ENCODE data around the gene GPR37L1.
"Not testable (repeated sequence)": the region's sequence is repeated elsewhere in the genome, so short reads cannot be mapped to it uniquely, and the experiment has no call there.

The GPR37L1 gene

DNA sequence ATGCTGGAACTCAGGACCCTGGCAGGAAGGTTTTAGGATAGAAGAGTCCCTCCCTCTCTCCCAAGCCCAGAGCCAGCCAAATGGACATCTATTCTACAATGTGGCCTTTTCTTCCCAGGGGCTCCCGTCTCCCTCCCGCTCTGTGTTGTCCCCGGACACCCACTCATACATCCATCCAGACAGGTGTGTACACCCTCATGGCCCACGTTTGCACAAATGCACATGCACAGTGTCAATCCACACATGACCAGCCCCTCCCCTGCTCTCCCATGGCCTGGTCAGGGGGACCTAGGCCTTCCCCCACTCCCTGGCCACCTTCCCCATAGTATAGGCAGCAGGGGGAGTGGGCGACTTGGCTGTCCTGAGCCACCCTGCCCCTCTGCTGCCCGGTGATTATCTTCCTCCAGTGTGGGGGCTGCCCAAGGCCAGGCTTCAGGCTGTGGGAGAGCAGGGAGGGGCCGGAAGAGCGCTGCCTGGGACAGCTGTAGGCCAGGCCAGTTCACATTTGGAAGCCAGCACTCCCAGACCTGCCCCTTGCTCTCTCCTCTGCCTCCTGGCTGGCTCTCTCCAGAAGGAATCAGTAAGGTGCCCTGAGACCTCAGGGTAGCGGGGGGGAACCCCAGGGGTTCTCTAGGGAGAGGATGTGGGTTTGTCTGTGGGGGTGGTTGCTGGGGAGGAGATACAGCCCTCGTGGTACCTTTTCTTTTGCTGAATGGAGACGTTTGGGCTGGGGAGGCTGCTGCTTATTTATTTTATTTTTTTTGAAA lies 41.7 kb downstream of the GPR37L1 start:
- Histone ChIP-seq H3K4me1 (ENCODE audit: control insufficient read depth, insufficient read depth, low read length, unreplicated experiment) (no peaks in the 10 kb centered on the region), H3K36me3 (ENCODE audit: insufficient read depth, low read length) (no peaks in the 10 kb centered on the region), H3K27me3 (ENCODE audit: insufficient read depth, low read length) (no peaks in the 10 kb centered on the region), H3K27ac (ENCODE audit: low read depth, low read length) (no peak overlapping the region), H2AFZ (ENCODE audit: low read length, unreplicated experiment) (no peak overlapping the region), H3K79me2 (ENCODE audit: control insufficient read depth, insufficient read depth, low read length, unreplicated experiment) (no peaks in the 10 kb centered on the region), H3K4me3 (ENCODE audit: low read depth, low read length) (no peak overlapping the region)

DNA sequence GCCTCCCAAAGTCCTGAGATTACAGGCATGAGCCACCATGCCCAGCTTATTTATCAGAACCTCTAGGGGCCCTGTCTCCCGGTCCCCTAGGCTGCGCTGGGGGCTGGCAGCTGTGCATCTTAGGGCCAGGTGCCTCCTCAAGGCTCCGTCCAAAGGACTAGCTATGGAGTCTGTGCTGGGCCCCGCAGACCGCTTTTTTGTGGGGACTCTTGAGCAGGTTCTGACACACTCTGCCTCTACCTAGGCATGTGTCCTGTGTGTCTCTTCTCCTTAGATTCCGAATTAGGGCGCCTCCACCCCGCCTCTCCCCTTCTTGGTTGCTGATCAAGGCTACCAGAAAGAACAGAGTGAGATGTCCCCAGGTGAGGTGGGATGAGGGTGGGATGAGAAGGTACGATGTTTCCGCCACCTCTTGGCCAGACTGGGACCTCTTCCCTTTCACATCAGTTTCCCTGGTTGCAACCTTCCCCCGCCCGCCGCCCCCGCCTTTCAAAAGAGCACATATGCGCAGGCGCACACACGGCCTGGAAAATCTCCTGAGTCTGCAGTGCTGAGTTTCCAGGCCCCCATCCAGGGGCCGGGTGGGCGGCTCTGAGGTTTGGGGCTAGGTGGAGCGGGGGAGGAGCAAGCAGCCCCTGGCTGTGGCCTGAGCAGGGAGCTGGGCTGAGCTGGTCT lies 42.7 kb downstream of the GPR37L1 start:
- H3K4me3 ChIP-seq (ENCODE audit: low read depth, low read length) = no peak overlapping the region
- H3K79me2 ChIP-seq (ENCODE audit: control insufficient read depth, insufficient read depth, low read length, unreplicated experiment) = no peaks in the 10 kb centered on the region
- no peaks in the 10 kb centered on the region for H3K4me1 ChIP-seq (ENCODE audit: control insufficient read depth, insufficient read depth, low read length, unreplicated experiment)
- no peak overlapping the region for H2AFZ ChIP-seq (ENCODE audit: low read length, unreplicated experiment)
- H3K36me3 ChIP-seq (ENCODE audit: insufficient read depth, low read length) = no peaks in the 10 kb centered on the region
- H3K27me3 ChIP-seq (ENCODE audit: insufficient read depth, low read length) = no peaks in the 10 kb centered on the region
- no peak overlapping the region for H3K27ac ChIP-seq (ENCODE audit: low read depth, low read length)

DNA sequence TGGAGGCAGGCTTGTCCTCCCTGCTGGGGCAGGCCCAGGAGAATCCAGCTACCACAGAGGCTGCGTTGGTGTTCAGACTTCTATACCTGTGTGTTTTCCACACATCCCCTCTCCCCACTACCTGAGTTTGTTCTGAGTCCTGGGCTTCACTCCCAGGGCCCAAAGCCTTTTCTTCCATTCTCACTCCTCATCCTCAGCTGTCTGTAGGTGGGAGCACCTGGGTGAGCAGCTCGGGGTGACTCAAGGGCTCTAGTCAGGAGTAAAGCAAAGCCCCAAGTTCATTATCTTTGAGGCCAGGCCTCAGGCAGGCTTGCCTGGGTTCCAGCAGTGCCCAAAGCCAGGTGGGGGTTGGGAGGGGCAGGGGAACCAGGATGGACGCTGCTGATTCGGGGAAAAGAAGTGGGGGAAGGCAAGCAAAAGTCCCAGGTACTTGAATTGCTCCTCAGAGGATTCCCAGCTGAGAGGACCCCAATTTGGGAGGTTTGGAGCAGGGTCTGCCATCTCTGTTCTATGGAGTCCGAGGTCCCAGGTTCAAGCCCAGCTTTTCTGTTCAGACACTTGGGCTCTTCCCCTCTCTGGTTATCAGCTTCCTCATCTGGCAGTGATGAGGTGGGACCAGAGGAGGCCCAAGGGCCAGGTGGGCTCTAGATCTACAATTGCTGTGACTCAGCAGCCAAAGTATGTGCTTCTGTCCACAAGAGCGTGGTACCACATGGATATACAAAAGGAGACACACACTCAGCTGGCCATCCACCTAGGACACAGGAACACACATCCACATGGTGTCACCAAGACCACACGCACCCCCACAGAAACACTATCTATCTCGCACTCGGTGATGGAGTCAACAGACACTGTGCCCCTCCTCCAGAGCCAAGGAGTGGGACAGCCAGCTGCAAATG lies 43.5 kb downstream of the GPR37L1 start:
- no peak overlapping the region for H3K4me3 ChIP-seq (ENCODE audit: low read depth, low read length)
- no peaks in the 10 kb centered on the region for H3K79me2 ChIP-seq (ENCODE audit: control insufficient read depth, insufficient read depth, low read length, unreplicated experiment)
- no peak overlapping the region for H2AFZ ChIP-seq (ENCODE audit: low read length, unreplicated experiment)
- H3K36me3 ChIP-seq (ENCODE audit: insufficient read depth, low read length) = no peaks in the 10 kb centered on the region
- no peaks in the 10 kb centered on the region for H3K4me1 ChIP-seq (ENCODE audit: control insufficient read depth, insufficient read depth, low read length, unreplicated experiment)
- no peak overlapping the region for H3K27ac ChIP-seq (ENCODE audit: low read depth, low read length)
- no peaks in the 10 kb centered on the region for H3K27me3 ChIP-seq (ENCODE audit: insufficient read depth, low read length)

DNA sequence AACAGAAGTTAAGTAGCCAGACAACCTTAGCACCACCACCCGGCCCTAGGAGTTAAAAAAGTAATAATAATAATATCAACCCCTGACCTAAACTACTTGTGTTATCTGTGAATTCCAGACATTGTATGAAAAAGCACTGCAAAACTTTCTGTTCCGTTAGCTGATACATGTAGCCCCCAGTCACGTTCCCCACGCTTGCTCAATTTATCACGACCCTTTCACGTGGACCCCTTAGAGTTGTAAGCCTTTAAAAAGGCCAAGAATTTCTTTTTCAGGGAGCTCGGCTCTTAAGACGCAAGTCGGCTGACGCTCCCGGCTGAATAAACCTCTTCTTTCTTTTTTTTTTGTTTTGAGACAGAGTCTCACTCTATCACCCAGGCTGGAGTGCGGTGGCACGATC lies 44.3 kb downstream of the GPR37L1 start:
- not testable (repeated sequence) for H3K27ac ChIP-seq (ENCODE audit: low read depth, low read length); H3K4me3 ChIP-seq (ENCODE audit: low read depth, low read length); H3K27me3 ChIP-seq (ENCODE audit: insufficient read depth, low read length); H3K79me2 ChIP-seq (ENCODE audit: control insufficient read depth, insufficient read depth, low read length, unreplicated experiment); H3K36me3 ChIP-seq (ENCODE audit: insufficient read depth, low read length); H2AFZ ChIP-seq (ENCODE audit: low read length, unreplicated experiment); H3K4me1 ChIP-seq (ENCODE audit: control insufficient read depth, insufficient read depth, low read length, unreplicated experiment)

DNA sequence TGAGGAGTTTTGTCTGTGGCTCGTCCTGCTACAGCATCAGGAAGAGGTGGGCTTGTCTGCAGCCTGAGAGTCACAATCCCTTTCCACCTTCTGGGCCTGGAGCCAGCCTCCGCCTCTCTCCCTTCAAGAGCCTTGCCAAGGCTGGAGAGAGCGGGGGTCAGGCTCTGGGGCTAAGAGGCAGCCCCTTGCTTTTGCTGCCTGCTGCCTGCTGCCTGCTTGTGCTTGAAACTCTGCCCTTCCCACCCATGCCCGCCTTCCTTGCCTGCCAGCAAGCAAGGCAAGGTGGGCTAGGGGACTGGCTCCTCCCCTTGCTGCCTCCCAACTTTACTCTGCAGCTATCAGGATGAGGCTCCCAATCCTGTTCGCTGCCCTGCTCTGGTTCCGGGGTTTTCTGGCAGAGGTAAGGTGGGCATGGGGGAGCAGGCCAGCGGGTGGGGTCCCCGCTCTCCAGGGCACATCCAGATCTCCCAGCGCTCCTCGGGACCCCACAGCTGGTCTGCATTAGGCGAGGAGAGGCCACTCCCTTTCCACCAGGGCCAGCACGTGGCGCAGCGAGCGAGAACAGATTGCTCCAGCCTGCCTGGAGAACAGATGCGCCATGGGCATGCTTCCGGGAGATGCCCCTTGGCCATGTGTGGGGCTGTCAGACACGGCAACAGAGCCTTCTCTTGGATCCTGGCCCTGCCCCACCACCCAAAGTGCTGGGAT lies 45.1 kb downstream of the GPR37L1 start:
- no peak overlapping the region for H3K27ac ChIP-seq (ENCODE audit: low read depth, low read length)
- no peaks in the 10 kb centered on the region for H3K4me1 ChIP-seq (ENCODE audit: control insufficient read depth, insufficient read depth, low read length, unreplicated experiment)
- H3K36me3 ChIP-seq (ENCODE audit: insufficient read depth, low read length) = no peaks in the 10 kb centered on the region
- H3K27me3 ChIP-seq (ENCODE audit: insufficient read depth, low read length) = no peaks in the 10 kb centered on the region
- no peaks in the 10 kb centered on the region for H3K79me2 ChIP-seq (ENCODE audit: control insufficient read depth, insufficient read depth, low read length, unreplicated experiment)
- H2AFZ ChIP-seq (ENCODE audit: low read length, unreplicated experiment) = no peak overlapping the region
- no peak overlapping the region for H3K4me3 ChIP-seq (ENCODE audit: low read depth, low read length)

DNA sequence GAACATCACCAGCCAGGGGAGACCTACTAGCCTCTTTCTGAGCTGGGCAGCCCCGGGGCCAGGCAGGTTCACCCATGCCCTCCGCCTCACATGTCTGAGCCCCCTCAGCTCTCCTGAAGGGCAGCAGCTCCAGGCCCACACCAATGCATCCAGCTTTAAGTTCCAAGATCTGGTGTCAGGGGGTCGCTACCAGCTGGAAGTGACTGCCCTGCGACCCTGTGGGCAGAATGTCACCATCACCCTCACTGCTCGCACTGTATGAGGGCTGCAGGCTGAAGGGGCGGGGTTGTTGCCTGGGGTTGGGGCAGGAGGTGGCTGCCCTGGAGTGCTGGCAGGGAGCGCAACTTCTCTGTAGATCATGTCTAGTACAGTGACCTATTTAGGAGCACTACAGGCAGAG lies 46.1 kb downstream of the GPR37L1 start:
- Histone ChIP-seq H3K27ac (ENCODE audit: low read depth, low read length) (no peak overlapping the region), H3K79me2 (ENCODE audit: control insufficient read depth, insufficient read depth, low read length, unreplicated experiment) (no peaks in the 10 kb centered on the region), H2AFZ (ENCODE audit: low read length, unreplicated experiment) (no peak overlapping the region), H3K4me3 (ENCODE audit: low read depth, low read length) (no peak overlapping the region), H3K27me3 (ENCODE audit: insufficient read depth, low read length) (no peaks in the 10 kb centered on the region), H3K4me1 (ENCODE audit: control insufficient read depth, insufficient read depth, low read length, unreplicated experiment) (no peaks in the 10 kb centered on the region), H3K36me3 (ENCODE audit: insufficient read depth, low read length) (no peaks in the 10 kb centered on the region)

DNA sequence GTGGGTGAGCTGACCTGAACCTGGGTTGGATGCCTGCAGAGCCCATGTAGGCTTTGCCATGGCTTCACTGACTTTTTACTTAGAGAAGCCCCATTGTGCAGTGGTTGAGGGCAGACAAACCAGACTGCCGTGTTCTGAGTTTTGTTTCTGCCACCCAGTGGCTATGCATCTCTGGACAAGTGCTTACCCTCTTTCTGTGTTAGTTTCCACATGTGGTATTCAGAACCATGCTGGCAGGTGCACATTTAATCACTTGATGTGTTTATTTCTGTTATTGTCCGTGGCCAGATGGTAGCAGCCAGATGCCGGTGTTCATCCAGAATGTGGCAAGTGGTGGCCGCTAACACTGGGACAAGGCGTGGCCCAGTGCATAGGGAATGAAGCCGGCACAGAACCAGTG lies 48.0 kb downstream of the GPR37L1 start:
- Histone ChIP-seq H3K4me3 (ENCODE audit: low read depth, low read length) (no peak overlapping the region), H3K79me2 (ENCODE audit: control insufficient read depth, insufficient read depth, low read length, unreplicated experiment) (no peaks in the 10 kb centered on the region), H3K4me1 (ENCODE audit: control insufficient read depth, insufficient read depth, low read length, unreplicated experiment) (no peaks in the 10 kb centered on the region), H2AFZ (ENCODE audit: low read length, unreplicated experiment) (no peak overlapping the region), H3K27ac (ENCODE audit: low read depth, low read length) (no peak overlapping the region), H3K36me3 (ENCODE audit: insufficient read depth, low read length) (no peaks in the 10 kb centered on the region), H3K27me3 (ENCODE audit: insufficient read depth, low read length) (no peaks in the 10 kb centered on the region)

DNA sequence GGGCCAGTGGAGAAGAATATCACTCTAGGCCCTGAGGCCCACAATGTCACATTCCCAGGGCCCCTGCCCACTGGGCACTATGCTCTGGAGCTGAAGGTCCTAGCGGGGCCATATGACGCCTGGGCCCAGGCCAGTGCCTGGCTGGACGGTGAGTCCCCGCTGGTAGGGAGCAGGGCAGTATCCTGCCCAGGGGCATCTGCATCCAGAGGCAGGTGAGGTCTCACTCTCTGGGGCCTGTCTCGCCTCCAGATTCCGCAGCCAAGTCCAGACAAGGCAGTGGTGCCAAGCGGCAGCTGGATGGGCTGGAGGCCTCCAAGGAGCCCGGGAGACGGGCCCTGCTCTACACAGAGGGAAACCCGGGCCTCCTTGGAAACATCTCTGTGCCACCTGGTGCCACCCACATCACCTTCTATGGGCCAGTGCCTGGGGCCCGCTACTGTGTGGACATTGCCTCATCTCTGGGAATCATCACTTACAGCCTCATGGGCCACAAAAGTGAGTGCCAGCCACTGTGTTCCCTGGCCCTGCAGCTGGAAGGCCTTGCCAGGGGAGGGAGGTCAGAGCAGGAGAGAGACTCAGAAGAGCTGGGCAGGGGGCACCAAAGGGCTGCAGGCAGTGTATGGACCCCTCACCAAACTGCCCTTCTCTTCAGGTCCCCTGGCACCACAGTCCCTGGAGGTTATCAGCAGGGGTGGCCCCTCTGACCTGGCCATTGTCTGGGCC lies 48.7 kb downstream of the GPR37L1 start:
- Histone ChIP-seq H3K27me3 (ENCODE audit: insufficient read depth, low read length) (no peaks in the 10 kb centered on the region), H3K4me3 (ENCODE audit: low read depth, low read length) (no peak overlapping the region), H3K4me1 (ENCODE audit: control insufficient read depth, insufficient read depth, low read length, unreplicated experiment) (no peaks in the 10 kb centered on the region), H3K36me3 (ENCODE audit: insufficient read depth, low read length) (no peaks in the 10 kb centered on the region), H3K79me2 (ENCODE audit: control insufficient read depth, insufficient read depth, low read length, unreplicated experiment) (no peaks in the 10 kb centered on the region), H3K27ac (ENCODE audit: low read depth, low read length) (no peak overlapping the region), H2AFZ (ENCODE audit: low read length, unreplicated experiment) (no peak overlapping the region)

DNA sequence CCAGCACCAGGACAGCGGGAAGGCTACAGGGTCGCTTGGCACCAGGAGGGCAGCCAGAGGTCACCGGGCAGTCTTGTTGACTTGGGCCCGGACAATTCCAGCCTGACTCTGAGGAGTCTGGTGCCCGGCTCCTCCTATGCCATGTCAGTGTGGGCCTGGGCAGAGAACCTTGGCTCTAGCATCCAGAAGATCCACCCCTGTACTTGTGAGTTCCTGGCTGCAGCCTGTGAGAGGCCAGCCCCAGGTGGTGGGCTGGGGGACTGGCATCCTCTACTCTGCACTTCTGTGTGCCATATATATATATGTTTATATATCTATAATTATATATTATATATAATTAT lies 49.3 kb downstream of the GPR37L1 start:
- H3K4me1 ChIP-seq (ENCODE audit: control insufficient read depth, insufficient read depth, low read length, unreplicated experiment) = no peaks in the 10 kb centered on the region
- H3K36me3 ChIP-seq (ENCODE audit: insufficient read depth, low read length) = no peaks in the 10 kb centered on the region
- peaks cover under 1% of the 10 kb centered on the region; the same call in 1 of the 2 replicates for H3K27me3 ChIP-seq (ENCODE audit: insufficient read depth, low read length)
- no peak overlapping the region for H2AFZ ChIP-seq (ENCODE audit: low read length, unreplicated experiment)
- H3K79me2 ChIP-seq (ENCODE audit: control insufficient read depth, insufficient read depth, low read length, unreplicated experiment) = no peaks in the 10 kb centered on the region
- no peak overlapping the region for H3K27ac ChIP-seq (ENCODE audit: low read depth, low read length)
- no peak overlapping the region for H3K4me3 ChIP-seq (ENCODE audit: low read depth, low read length)

DNA sequence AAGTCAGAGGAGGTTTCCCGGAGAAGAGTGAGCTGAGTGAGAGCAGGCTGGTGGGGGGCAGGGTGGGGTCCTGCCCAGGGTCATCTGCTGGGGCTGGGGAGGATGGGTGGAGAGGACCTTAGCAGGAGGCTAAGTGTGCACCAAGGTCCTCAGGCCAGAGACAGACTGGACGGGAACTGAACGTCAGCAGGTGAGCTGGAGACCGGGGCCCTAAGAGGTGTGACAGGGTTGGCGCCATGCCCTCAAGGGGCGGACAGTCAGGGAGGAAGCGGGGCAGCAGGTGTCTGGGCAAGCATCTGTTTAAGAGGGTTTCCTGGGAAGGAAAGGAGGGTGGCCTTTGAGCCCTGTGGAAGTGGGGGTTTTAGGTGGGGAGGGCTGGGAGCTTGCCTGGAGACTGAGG lies 51.3 kb downstream of the GPR37L1 start:
- H3K27me3 ChIP-seq (ENCODE audit: insufficient read depth, low read length) = peaks cover 9% of the 10 kb centered on the region
- no peaks in the 10 kb centered on the region for H3K36me3 ChIP-seq (ENCODE audit: insufficient read depth, low read length)
- no peaks in the 10 kb centered on the region for H3K4me1 ChIP-seq (ENCODE audit: control insufficient read depth, insufficient read depth, low read length, unreplicated experiment)
- no peak overlapping the region for H3K4me3 ChIP-seq (ENCODE audit: low read depth, low read length)
- H2AFZ ChIP-seq (ENCODE audit: low read length, unreplicated experiment) = no peak overlapping the region
- no peaks in the 10 kb centered on the region for H3K79me2 ChIP-seq (ENCODE audit: control insufficient read depth, insufficient read depth, low read length, unreplicated experiment)
- no peak overlapping the region for H3K27ac ChIP-seq (ENCODE audit: low read depth, low read length)

Data from ACC112 (cell line).